ENCODE data around the gene OLFML2A.

Gene OLFML2A

GRCh38 chr9:124839612-124840299 is 62.8 kb downstream of the OLFML2A start:
- no peak for TF ChIP-seq CTCF (IDR thresholded peaks at IDR 0.05)
- Histone ChIP-seq H3K36me3 (ENCODE audit: control insufficient read depth, insufficient read depth, low read length) (no peaks in the 10 kb centered on the region), H2AFZ (no peak overlapping the region), H3K4me1 (peaks cover 5% of the 10 kb centered on the region), H3K79me2 (no peaks in the 10 kb centered on the region), H3K27me3 (ENCODE audit: control insufficient read depth, insufficient read depth, low read length) (no peaks in the 10 kb centered on the region), H3K9ac (no peak overlapping the region), H3K27ac (no peak overlapping the region), H3K4me3 (ENCODE audit: low read depth, low read length) (no peak overlapping the region), H3K9me3 (ENCODE audit: control insufficient read depth, low read length) (no peaks in the 10 kb centered on the region), H3K4me2 (ENCODE audit: low read length) (no peak overlapping the region)

- Histone ChIP-seq H3K27ac (no peak overlapping the region), H3K4me3 (ENCODE audit: low read depth, low read length) (no peak overlapping the region), H3K4me2 (ENCODE audit: low read length) (no peak overlapping the region), H3K9me3 (ENCODE audit: control insufficient read depth, low read length) (no peaks in the 10 kb centered on the region), H3K36me3 (ENCODE audit: control insufficient read depth, insufficient read depth, low read length) (no peaks in the 10 kb centered on the region), H3K9ac (no peak overlapping the region), H3K79me2 (no peaks in the 10 kb centered on the region), H3K27me3 (ENCODE audit: control insufficient read depth, insufficient read depth, low read length) (no peaks in the 10 kb centered on the region), H3K4me1 (peaks cover under 1% of the 10 kb centered on the region), H2AFZ (no peak overlapping the region)
- TF ChIP-seq CTCF (IDR thresholded peaks at IDR 0.05): no peak
These were observed 63.4 kb downstream of the OLFML2A start for GRCh38 chr9:124840300-124840833.

GRCh38 chr9:124841075-124841821 is 64.3 kb downstream of the OLFML2A start:
- H3K4me2 ChIP-seq (ENCODE audit: low read length): no peak overlapping the region
- H3K9ac ChIP-seq: no peak overlapping the region
- no peak overlapping the region for H3K27ac ChIP-seq
- no peaks in the 10 kb centered on the region for H3K79me2 ChIP-seq
- no peaks in the 10 kb centered on the region for H3K27me3 ChIP-seq (ENCODE audit: control insufficient read depth, insufficient read depth, low read length)
- H3K4me1 ChIP-seq: no peaks in the 10 kb centered on the region
- H2AFZ ChIP-seq: no peak overlapping the region
- H3K4me3 ChIP-seq (ENCODE audit: low read depth, low read length): no peak overlapping the region
- H3K36me3 ChIP-seq (ENCODE audit: control insufficient read depth, insufficient read depth, low read length): no peaks in the 10 kb centered on the region
- TF ChIP-seq CTCF (IDR thresholded peaks at IDR 0.05): no peak
- no peaks in the 10 kb centered on the region for H3K9me3 ChIP-seq (ENCODE audit: control insufficient read depth, low read length)

- H3K27ac ChIP-seq: no peak overlapping the region
- TF ChIP-seq CTCF (IDR thresholded peaks at IDR 0.05): no peak
These were observed 66.6 kb downstream of the OLFML2A start for GRCh38 chr9:124843456-124844034.

More at GRCh38 chr9:124843456-124844034, 66.6 kb downstream of the OLFML2A start:
- Histone ChIP-seq H3K9ac (no peak overlapping the region), H3K4me1 (no peaks in the 10 kb centered on the region), H3K4me3 (ENCODE audit: low read depth, low read length) (no peak overlapping the region), H3K79me2 (no peaks in the 10 kb centered on the region), H3K4me2 (ENCODE audit: low read length) (no peak overlapping the region), H2AFZ (no peak overlapping the region), H3K27me3 (ENCODE audit: control insufficient read depth, insufficient read depth, low read length) (no peaks in the 10 kb centered on the region), H3K9me3 (ENCODE audit: control insufficient read depth, low read length) (no peaks in the 10 kb centered on the region), H3K36me3 (ENCODE audit: control insufficient read depth, insufficient read depth, low read length) (no peaks in the 10 kb centered on the region)

All from parathyroid adenoma (tissue), 2 donors.